GM12891 (cell line): ENCODE measurements around the gene TCEANC.

ENCODE experiments used
- POLR2A ChIP-seq: IDR thresholded peaks from 2 replicates; pipeline ENCODE4 v1.6.1; 2011; ENCODE audit warnings: low read depth, low read length, control low read depth
- POLR2AphosphoS5 ChIP-seq: IDR thresholded peaks from 2 replicates; pipeline ENCODE4 v1.6.1; 2011; ENCODE audit warnings: low read depth, low read length, control low read depth
- SPI1 ChIP-seq: IDR thresholded peaks from 2 replicates; pipeline ENCODE4 v1.6.1; 2011; ENCODE audit warnings: low read depth, low read length, control low read depth

GRCh38 chrX:13698432-13698831 is 45.5 kb downstream of the TCEANC start:
- TF ChIP-seq POLR2A: no peak
- no peak for TF ChIP-seq POLR2AphosphoS5
- no peak for TF ChIP-seq SPI1
